ENCODE data around the gene FOXP1. TPM values are rescaled to one million over a fixed set of nuclear protein-coding genes. Genes with fewer than 3 reads are reported as not detected.

Gene FOXP1
- total RNA-seq, 1 experiment from 2014 or later: 58.4 TPM

- CTCF ChIA-PET: no interaction called here
- H3K4me1 ChIP-seq (ENCODE audit: insufficient read depth, low read length, poor library complexity, severe bottlenecking): no peaks in the 10 kb centered on the region
- no peaks in the 10 kb centered on the region for H3K27me3 ChIP-seq (replicated peaks; ENCODE audit: insufficient read depth, low read depth, low read length, poor library complexity)
- intact Hi-C loops (cut with micrococcal nuclease; ENCODE audit: unreplicated experiment): no loop called here
- H3K4me3 ChIP-seq (ENCODE audit: low read depth, low read length, poor library complexity, severe bottlenecking): no peak overlapping the region
- no peak for DNase-seq (ENCODE audit: low spot score)
- no peak for TF ChIP-seq EZH2 (IDR thresholded peaks at IDR 0.05; ENCODE audit: borderline replicate concordance, low read depth, low read length, poor library complexity, severe bottlenecking)
- no peak for TF ChIP-seq CTCF (conservative IDR thresholded peaks at IDR 0.05; ENCODE audit: low read depth, low read length)
- no peaks in the 10 kb centered on the region for H3K9me3 ChIP-seq (ENCODE audit: low read depth, low read length, poor library complexity, severe bottlenecking)
- H3K27ac ChIP-seq (ENCODE audit: low read depth, low read length, poor library complexity, severe bottlenecking): no peak overlapping the region
- BruUV-seq (replicated peaks): no TSS peak
- POLR2A ChIA-PET (ENCODE audit: low non-redundant PET): no interaction called here
- no peaks in the 10 kb centered on the region for H3K36me3 ChIP-seq (ENCODE audit: insufficient read depth, low read length, poor library complexity, severe bottlenecking)
These were observed 368.2 kb downstream of the FOXP1 start for GRCh38 chr3:71215351-71215750.

- TF ChIP-seq EZH2 (IDR thresholded peaks at IDR 0.05; ENCODE audit: borderline replicate concordance, low read depth, low read length, poor library complexity, severe bottlenecking): no peak
- no peak for TF ChIP-seq CTCF (conservative IDR thresholded peaks at IDR 0.05; ENCODE audit: low read depth, low read length)
- no peaks in the 10 kb centered on the region for H3K9me3 ChIP-seq (ENCODE audit: low read depth, low read length, poor library complexity, severe bottlenecking)
- ChIA-PET POLR2A (ENCODE audit: low non-redundant PET) (no interaction called here), CTCF (no interaction called here)
- H3K4me1 ChIP-seq (ENCODE audit: insufficient read depth, low read length, poor library complexity, severe bottlenecking): peaks cover 5% of the 10 kb centered on the region
- no peaks in the 10 kb centered on the region for H3K36me3 ChIP-seq (ENCODE audit: insufficient read depth, low read length, poor library complexity, severe bottlenecking)
- no peak overlapping the region for H3K27ac ChIP-seq (ENCODE audit: low read depth, low read length, poor library complexity, severe bottlenecking)
- DNase-seq (ENCODE audit: low spot score): no peak
- intact Hi-C loops (cut with micrococcal nuclease; ENCODE audit: unreplicated experiment): no loop called here
- no peak overlapping the region for H3K4me3 ChIP-seq (ENCODE audit: low read depth, low read length, poor library complexity, severe bottlenecking)
- H3K27me3 ChIP-seq (replicated peaks; ENCODE audit: insufficient read depth, low read depth, low read length, poor library complexity): no peaks in the 10 kb centered on the region
- no TSS peak for BruUV-seq (replicated peaks)
These were observed 368.7 kb downstream of the FOXP1 start for GRCh38 chr3:71214797-71215196.

GRCh38 chr3:71214016-71214415 is 369.5 kb downstream of the FOXP1 start:
- TF ChIP-seq EZH2 (IDR thresholded peaks at IDR 0.05; ENCODE audit: borderline replicate concordance, low read depth, low read length, poor library complexity, severe bottlenecking) (no peak), CTCF (conservative IDR thresholded peaks at IDR 0.05; ENCODE audit: low read depth, low read length) (no peak)
- Histone ChIP-seq H3K4me3 (ENCODE audit: low read depth, low read length, poor library complexity, severe bottlenecking) (no peak overlapping the region), H3K27ac (ENCODE audit: low read depth, low read length, poor library complexity, severe bottlenecking) (no peak overlapping the region), H3K36me3 (ENCODE audit: insufficient read depth, low read length, poor library complexity, severe bottlenecking) (no peaks in the 10 kb centered on the region), H3K9me3 (ENCODE audit: low read depth, low read length, poor library complexity, severe bottlenecking) (no peaks in the 10 kb centered on the region), H3K4me1 (ENCODE audit: insufficient read depth, low read length, poor library complexity, severe bottlenecking) (peaks cover 13% of the 10 kb centered on the region), H3K27me3 (replicated peaks; ENCODE audit: insufficient read depth, low read depth, low read length, poor library complexity) (no peaks in the 10 kb centered on the region)
- ChIA-PET POLR2A (ENCODE audit: low non-redundant PET) (no interaction called here), CTCF (no interaction called here)
- BruUV-seq (replicated peaks): no TSS peak
- DNase-seq (ENCODE audit: low spot score): no peak
- intact Hi-C loops (cut with micrococcal nuclease; ENCODE audit: unreplicated experiment): no loop called here
